CD4-positive, alpha-beta T cell (primary cell): Measurements from ENCODE around the gene VPS39. TPM values are rescaled to one million over a fixed set of nuclear protein-coding genes. Genes with fewer than 3 reads are reported as not detected.

Experiments
- ATAC-seq: fragments of 200-7000 bp; cut with Tn5 transposase; one replicate; pipeline ENCODE4 v1.10.0; 2022; ENCODE audit warnings: mild to moderate bottlenecking; ENCODE audit not compliant: poor library complexity
- CTCF ChIA-PET: fragments of 350-600 bp; sonication (Branson Sonifier 250); formaldehyde crosslinking; loops from one replicate; lab custom pipeline; 2021; ENCODE audit warnings: antibody characterized with exemption, inconsistent platforms; lab: Charles Lee
- POLR2A ChIA-PET: fragments of 350-600 bp; sonication (Branson Sonifier 250); formaldehyde crosslinking; loops from one replicate; lab custom pipeline; 2021; ENCODE audit warnings: antibody characterized with exemption, inconsistent platforms; lab: Charles Lee
- DNase-seq, 14 experiments: peaks; one replicate each; pipeline ENCODE4 v3.0.0-alpha.2; 2013 to 2020; ENCODE audit warnings: mixed read lengths in 2 of 14
- H3K27ac ChIP-seq, 2 donors: one replicate each; pipeline versions ENCODE4 v1.5.1 to v1.7.0; 2013; ENCODE audit warnings: low read length in 2 of 2, low read depth in 1 of 2, mild to moderate bottlenecking in 1 of 2
- H3K27me3 ChIP-seq, 2 experiments: 1 replicate in 1 of 2; 2 replicates in 1 of 2; pipeline versions ENCODE4 v1.6.1 to v1.7.0; 2013; ENCODE audit warnings: low read length in 2 of 2, control low read depth in 1 of 2, mild to moderate bottlenecking in 1 of 2, moderate library complexity in 1 of 2; ENCODE audit not compliant: insufficient read depth in 2 of 2, control insufficient read depth in 1 of 2
- H3K36me3 ChIP-seq: one replicate; pipeline ENCODE4 v1.6.1; 2013; ENCODE audit warnings: low read length, control low read depth; ENCODE audit not compliant: insufficient read depth
- H3K4me1 ChIP-seq: one replicate; pipeline ENCODE4 v1.6.1; 2013; ENCODE audit warnings: low read length, control low read depth; ENCODE audit not compliant: insufficient read depth
- H3K4me3 ChIP-seq: one replicate; pipeline ENCODE4 v1.5.1; 2013; ENCODE audit warnings: mild to moderate bottlenecking, low read length, moderate library complexity
- H3K9me3 ChIP-seq, 2 experiments: 1 replicate in 1 of 2; 2 replicates in 1 of 2; pipeline versions ENCODE4 v1.6.1 to v1.7.0; 2013; ENCODE audit warnings: low read length in 2 of 2, mild to moderate bottlenecking in 2 of 2, control low read depth in 1 of 2, moderate library complexity in 1 of 2; ENCODE audit not compliant: control insufficient read depth in 1 of 2, insufficient read depth in 1 of 2
- H3K27ac Mint-ChIP-seq: one replicate; pipeline ENCODE4 v1.8.0; 2020; ENCODE audit warnings: mixed read lengths
- H3K27me3 Mint-ChIP-seq: one replicate; pipeline ENCODE4 v1.8.0; 2021; ENCODE audit warnings: mixed read lengths
- H3K36me3 Mint-ChIP-seq: one replicate; pipeline ENCODE4 v1.8.0; 2021; ENCODE audit warnings: low read depth, mixed read lengths
- H3K4me1 Mint-ChIP-seq: one replicate; pipeline ENCODE4 v1.8.0; 2021; ENCODE audit warnings: low read depth, mixed read lengths
- H3K4me3 Mint-ChIP-seq: one replicate; pipeline ENCODE4 v1.8.0; 2020; ENCODE audit warnings: mild to moderate bottlenecking, mixed read lengths
- H3K9me3 Mint-ChIP-seq: one replicate; pipeline ENCODE4 v1.8.0; 2020; ENCODE audit warnings: mixed read lengths
- intact Hi-C, 2 experiments: fragments of 100-400 bp; cut with DNase I in 1 of 2; cut with micrococcal nuclease in 1 of 2; formaldehyde crosslinking; loops; one replicate each; pipeline versions ENCODE4 v1.15.1 to v1.9.0; 2023 to 2025; cut with DNase I, micrococcal nuclease
- total RNA-seq, 174 experiments: library from RNA in 2 of 174; stranded (reverse) in 2 of 174; gene quantifications; one replicate each; pipeline ENCODE4 v1.2.3 and lab custom pipeline; 2021 to 2026
- TF ChIP-seq, protein P1 (sequence below): fragments of 200-600 bp; IDR thresholded peaks from one replicate; pipeline ENCODE4 v1.8.0; 2022; ENCODE audit warnings: antibody characterized with exemption, mild to moderate bottlenecking

The VPS39 gene
- total RNA-seq, 2 experiments from 2014 or later: 73.4 to 82.5 TPM

DNA sequence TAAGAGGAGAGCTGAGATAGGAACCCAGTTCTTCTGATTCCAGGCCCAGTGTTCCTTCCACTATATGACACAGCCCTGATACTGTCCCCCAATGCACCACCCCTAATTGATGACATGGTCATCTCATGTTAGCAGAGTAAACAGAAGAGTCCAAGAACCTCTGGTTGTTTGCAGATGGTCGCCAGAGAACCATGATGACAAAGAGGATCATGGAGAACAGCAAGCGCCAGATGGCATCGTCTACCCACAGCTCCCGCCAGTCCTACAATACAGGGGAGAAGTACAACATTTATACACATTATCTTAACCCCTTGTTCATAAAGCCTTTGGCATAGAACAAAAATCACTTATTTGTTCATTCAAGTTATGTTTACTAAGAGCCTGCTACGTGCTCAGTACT is 18.5 kb upstream of the VPS39 start:
- CTCF ChIA-PET: no interaction called here
- H3K4me3 ChIP-seq: no peak overlapping the region
- peak overlapping the region; percentile 5 for H3K27ac Mint-ChIP-seq
- no peak for DNase-seq
- no peak for ATAC-seq
- intact Hi-C loops: no loop called here
- H3K4me1 ChIP-seq: no peaks in the 10 kb centered on the region
- H3K4me3 Mint-ChIP-seq: no peak overlapping the region
- no peaks in the 10 kb centered on the region for H3K4me1 Mint-ChIP-seq
- H3K27me3 ChIP-seq: no peaks in the 10 kb centered on the region
- no peaks in the 10 kb centered on the region for H3K9me3 Mint-ChIP-seq
- TF ChIP-seq, protein P1, sequence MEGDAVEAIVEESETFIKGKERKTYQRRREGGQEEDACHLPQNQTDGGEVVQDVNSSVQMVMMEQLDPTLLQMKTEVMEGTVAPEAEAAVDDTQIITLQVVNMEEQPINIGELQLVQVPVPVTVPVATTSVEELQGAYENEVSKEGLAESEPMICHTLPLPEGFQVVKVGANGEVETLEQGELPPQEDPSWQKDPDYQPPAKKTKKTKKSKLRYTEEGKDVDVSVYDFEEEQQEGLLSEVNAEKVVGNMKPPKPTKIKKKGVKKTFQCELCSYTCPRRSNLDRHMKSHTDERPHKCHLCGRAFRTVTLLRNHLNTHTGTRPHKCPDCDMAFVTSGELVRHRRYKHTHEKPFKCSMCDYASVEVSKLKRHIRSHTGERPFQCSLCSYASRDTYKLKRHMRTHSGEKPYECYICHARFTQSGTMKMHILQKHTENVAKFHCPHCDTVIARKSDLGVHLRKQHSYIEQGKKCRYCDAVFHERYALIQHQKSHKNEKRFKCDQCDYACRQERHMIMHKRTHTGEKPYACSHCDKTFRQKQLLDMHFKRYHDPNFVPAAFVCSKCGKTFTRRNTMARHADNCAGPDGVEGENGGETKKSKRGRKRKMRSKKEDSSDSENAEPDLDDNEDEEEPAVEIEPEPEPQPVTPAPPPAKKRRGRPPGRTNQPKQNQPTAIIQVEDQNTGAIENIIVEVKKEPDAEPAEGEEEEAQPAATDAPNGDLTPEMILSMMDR: no peak
- peaks cover 91% of the 10 kb centered on the region for H3K36me3 Mint-ChIP-seq
- H3K27me3 Mint-ChIP-seq: no peaks in the 10 kb centered on the region
- peaks cover 78% of the 10 kb centered on the region for H3K36me3 ChIP-seq
- H3K9me3 ChIP-seq: no peaks in the 10 kb centered on the region
- POLR2A ChIA-PET: no interaction called here
- H3K27ac ChIP-seq: no peak overlapping the region

DNA sequence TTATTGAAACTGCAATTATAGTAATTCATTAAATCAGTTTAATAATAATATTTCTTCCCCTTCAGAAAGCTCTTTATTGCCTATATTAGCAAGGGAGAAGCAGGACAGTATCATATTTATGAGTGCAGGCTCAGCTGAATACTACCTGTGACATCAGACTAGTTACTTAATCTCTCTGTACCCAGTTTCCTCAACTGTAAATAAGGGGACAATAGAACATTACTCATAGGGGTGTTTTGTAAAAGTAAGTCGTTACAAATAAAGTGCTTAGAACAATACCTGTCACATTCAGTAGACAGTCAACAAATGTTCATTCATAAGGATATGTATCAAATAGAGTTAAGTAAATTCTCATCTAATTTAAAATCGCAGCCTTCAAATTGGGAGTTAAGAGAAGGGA is 12.1 kb upstream of the VPS39 start:
- Mint-ChIP-seq H3K9me3 (no peaks in the 10 kb centered on the region), H3K27me3 (no peaks in the 10 kb centered on the region), H3K4me1 (no peaks in the 10 kb centered on the region), H3K36me3 (peaks cover 83% of the 10 kb centered on the region), H3K27ac (no peak overlapping the region), H3K4me3 (no peak overlapping the region)
- Histone ChIP-seq H3K9me3 (no peaks in the 10 kb centered on the region), H3K27ac (no peak overlapping the region), H3K4me1 (no peaks in the 10 kb centered on the region), H3K36me3 (peaks cover 70% of the 10 kb centered on the region), H3K27me3 (no peaks in the 10 kb centered on the region), H3K4me3 (no peak overlapping the region)
- TF ChIP-seq, protein P1: no peak
- no peak for DNase-seq
- intact Hi-C loops: no loop called here
- ATAC-seq: no peak
- ChIA-PET POLR2A (interaction anchor here (1.4 kb wide), 1 partner anchor 53 kb away, joined by 6 read pairs; the partner anchor contains the start of genes GANC and TMEM87A), CTCF (interaction anchor here (0.7 kb wide), 2 partner anchors 8 to 212 kb away, joined by 3 read pairs; no protein-coding TSS in a partner anchor)

DNA sequence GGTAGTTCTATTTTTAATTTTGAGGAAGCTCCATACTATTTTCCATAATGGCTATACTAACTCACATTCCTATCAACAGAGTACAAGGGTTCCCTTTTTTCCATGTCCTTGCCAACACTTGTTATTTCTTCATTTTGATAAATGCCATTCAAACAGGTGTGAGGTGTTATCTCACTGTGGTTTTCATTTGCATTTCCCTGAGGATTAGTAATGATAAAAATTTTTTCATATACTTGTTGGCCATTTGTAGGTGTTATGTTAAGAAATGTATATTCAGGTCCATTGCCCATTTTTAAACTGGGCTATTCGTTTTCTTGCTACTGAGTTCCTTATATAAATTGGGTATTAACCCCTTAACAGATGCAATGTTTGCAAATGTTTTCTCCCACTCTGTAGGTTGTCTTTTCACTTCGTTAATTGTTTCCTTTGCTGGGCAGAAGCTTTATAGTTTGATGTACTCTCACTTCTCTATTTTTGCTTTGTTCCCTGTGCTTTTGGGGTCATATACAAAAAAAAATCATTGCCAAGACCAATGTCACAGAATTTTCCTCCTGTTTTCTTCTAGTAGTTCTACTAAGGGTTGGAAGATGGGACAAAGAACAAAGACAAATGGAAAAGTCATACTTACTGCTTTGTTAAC is 11.0 kb upstream of the VPS39 start:
- Mint-ChIP-seq H3K9me3 (no peaks in the 10 kb centered on the region), H3K36me3 (peaks cover 82% of the 10 kb centered on the region), H3K4me1 (no peaks in the 10 kb centered on the region), H3K27me3 (no peaks in the 10 kb centered on the region), H3K27ac (no peak overlapping the region), H3K4me3 (no peak overlapping the region)
- ATAC-seq (no peak), DNase-seq (no peak)
- peaks cover 60% of the 10 kb centered on the region for H3K36me3 ChIP-seq
- intact Hi-C loops: no loop called here
- TF ChIP-seq, protein P1: no peak
- no peaks in the 10 kb centered on the region for H3K9me3 ChIP-seq
- H3K4me1 ChIP-seq: no peaks in the 10 kb centered on the region
- no peak overlapping the region for H3K27ac ChIP-seq
- POLR2A ChIA-PET: interaction anchor here (1.4 kb wide), 1 partner anchor 54 kb away, joined by 6 read pairs; the partner anchor contains the start of genes GANC and TMEM87A
- no peaks in the 10 kb centered on the region for H3K27me3 ChIP-seq
- H3K4me3 ChIP-seq: no peak overlapping the region
- CTCF ChIA-PET: interaction anchor here (0.7 kb wide), 2 partner anchors 9 to 213 kb away, joined by 3 read pairs; no protein-coding TSS in a partner anchor
